Right lobe of liver (tissue), 4 donors: ENCODE data around the gene CFAP77.

Experiments
- POLR2A ChIP-seq: fragments of 450-650 bp; IDR thresholded peaks from one replicate; pipeline ENCODE4 v1.6.1; 2017; ENCODE audit warnings: antibody characterized with exemption, mild to moderate bottlenecking
- TF ChIP-seq, protein P1 (sequence below), 4 donors: fragments of 200-600 bp in 3 of 4; fragments of 450-650 bp in 1 of 4; IDR thresholded peaks; one replicate each; pipeline versions ENCODE4 v1.5.1 to v1.8.0; 2016 to 2022; ENCODE audit warnings: antibody characterized with exemption in 4 of 4, mild to moderate bottlenecking in 2 of 4
- donor health status: DM: no; HTN: no; CAD: no.
- donor health status: DM: no; HTN: no; CAD: no.
- donor health status: DM: no; HTN: yes; CAD: no.

DNA sequence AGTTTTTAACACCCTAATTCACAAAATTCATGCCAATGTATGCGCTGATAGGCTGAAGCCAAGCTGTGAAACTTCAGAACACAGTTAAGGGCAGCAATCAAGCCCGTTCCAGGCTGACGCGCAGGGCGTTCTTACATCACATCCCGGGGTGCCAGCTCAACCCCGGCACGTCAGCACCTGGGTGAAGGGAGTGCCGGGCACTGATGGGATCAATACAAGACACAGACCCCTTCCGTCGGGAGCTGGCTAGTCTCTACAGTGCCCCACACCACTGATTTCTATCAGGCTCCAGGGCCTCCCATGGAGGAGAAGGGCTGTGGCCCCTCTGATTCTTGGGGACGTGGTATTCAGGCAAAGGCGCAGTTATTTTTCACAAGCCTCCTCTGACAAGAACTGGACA lies 184.4 kb downstream of the CFAP77 start:
- TF ChIP-seq, protein P1, sequence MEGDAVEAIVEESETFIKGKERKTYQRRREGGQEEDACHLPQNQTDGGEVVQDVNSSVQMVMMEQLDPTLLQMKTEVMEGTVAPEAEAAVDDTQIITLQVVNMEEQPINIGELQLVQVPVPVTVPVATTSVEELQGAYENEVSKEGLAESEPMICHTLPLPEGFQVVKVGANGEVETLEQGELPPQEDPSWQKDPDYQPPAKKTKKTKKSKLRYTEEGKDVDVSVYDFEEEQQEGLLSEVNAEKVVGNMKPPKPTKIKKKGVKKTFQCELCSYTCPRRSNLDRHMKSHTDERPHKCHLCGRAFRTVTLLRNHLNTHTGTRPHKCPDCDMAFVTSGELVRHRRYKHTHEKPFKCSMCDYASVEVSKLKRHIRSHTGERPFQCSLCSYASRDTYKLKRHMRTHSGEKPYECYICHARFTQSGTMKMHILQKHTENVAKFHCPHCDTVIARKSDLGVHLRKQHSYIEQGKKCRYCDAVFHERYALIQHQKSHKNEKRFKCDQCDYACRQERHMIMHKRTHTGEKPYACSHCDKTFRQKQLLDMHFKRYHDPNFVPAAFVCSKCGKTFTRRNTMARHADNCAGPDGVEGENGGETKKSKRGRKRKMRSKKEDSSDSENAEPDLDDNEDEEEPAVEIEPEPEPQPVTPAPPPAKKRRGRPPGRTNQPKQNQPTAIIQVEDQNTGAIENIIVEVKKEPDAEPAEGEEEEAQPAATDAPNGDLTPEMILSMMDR (IDR thresholded peaks at IDR 0.05) = no peak
- TF ChIP-seq POLR2A = no peak
